H7 (cell line): Measurements from ENCODE around the gene PLK4. TPM values are rescaled to one million over a fixed set of nuclear protein-coding genes. Genes with fewer than 3 reads are reported as not detected.
"Not testable (repeated sequence)": the region's sequence is repeated elsewhere in the genome, so short reads cannot be mapped to it uniquely, and the experiment has no call there.

Experiments
- DNase-seq: peaks from one replicate; pipeline ENCODE4 v3.0.0; 2012
- H3K27me3 ChIP-seq: 2 replicates; pipeline ENCODE4 v1.6.0; 2011; ENCODE audit warnings: mild to moderate bottlenecking, low read length; ENCODE audit not compliant: control insufficient read depth, insufficient read depth
- H3K36me3 ChIP-seq: replicated peaks from 2 replicates; pipeline ENCODE4 v1.5.1; 2011; ENCODE audit warnings: low read length; ENCODE audit not compliant: control insufficient read depth, insufficient read depth
- H3K4me3 ChIP-seq: 2 replicates; pipeline ENCODE4 v1.5.1; 2011; ENCODE audit warnings: low read depth, mild to moderate bottlenecking, control low read depth, low read length, moderate library complexity; ENCODE audit not compliant: insufficient read depth
- total RNA-seq: library from RNA; depleted of rRNA; stranded (reverse); fragments of >200 nt; shearing (Covaris generic); gene quantifications from 2 replicates; pipeline ENCODE4 v1.2.3, GENCODE V29; 2014

Gene PLK4
- total RNA-seq, 1 experiment from 2014 or later = 24.1 TPM

- DNase-seq = no peak
- no peak overlapping the region for H3K4me3 ChIP-seq
- no peaks in the 10 kb centered on the region for H3K27me3 ChIP-seq
- no peaks in the 10 kb centered on the region for H3K36me3 ChIP-seq
Measured at GRCh38 chr4:127870688-127871087, 10.0 kb upstream of the PLK4 start.

- DNase-seq = no peak
- Histone ChIP-seq H3K27me3 (no peaks in the 10 kb centered on the region), H3K36me3 (no peaks in the 10 kb centered on the region), H3K4me3 (no peak overlapping the region)
Measured at GRCh38 chr4:127875791-127876190, 4.9 kb upstream of the PLK4 start.

DNA sequence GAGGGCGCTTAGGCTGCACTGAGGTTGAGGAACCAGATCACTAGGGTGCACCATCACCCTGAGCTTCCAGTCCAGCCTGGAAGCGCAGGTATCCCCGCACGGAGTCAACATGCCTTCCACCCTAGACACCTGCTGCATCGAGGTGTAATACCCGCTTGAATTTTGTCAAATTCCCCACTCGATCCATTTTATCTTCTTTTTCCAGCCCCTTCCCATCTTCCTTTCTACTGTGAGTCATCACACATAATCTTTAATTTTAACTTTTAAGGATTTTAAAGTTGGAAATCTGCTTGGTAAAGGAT is 821 bp downstream of the PLK4 start:
- H3K27me3 ChIP-seq = no peaks in the 10 kb centered on the region
- no peak for DNase-seq

GRCh38 chr4:127888559-127888958 is 7.9 kb downstream of the PLK4 start:
- H3K4me3 ChIP-seq = no peak overlapping the region
- H3K27me3 ChIP-seq = no peaks in the 10 kb centered on the region
- peaks cover 37% of the 10 kb centered on the region for H3K36me3 ChIP-seq
- no peak for DNase-seq

More for the DNA sequence above, 821 bp downstream of the PLK4 start:
- Histone ChIP-seq H3K36me3 (peaks cover 15% of the 10 kb centered on the region), H3K4me3 (peak overlapping the region; percentile 90)

- Histone ChIP-seq H3K27me3 (no peaks in the 10 kb centered on the region), H3K36me3 (peaks cover 39% of the 10 kb centered on the region), H3K4me3 (no peak overlapping the region)
- DNase-seq = no peak
Measured at GRCh38 chr4:127889903-127890302, 9.2 kb downstream of the PLK4 start.

GRCh38 chr4:127896069-127896468 is 15.4 kb downstream of the PLK4 start:
- Histone ChIP-seq H3K27me3 (no peaks in the 10 kb centered on the region), H3K36me3 (peaks cover 23% of the 10 kb centered on the region), H3K4me3 (no peak overlapping the region)
- DNase-seq = no peak

DNA sequence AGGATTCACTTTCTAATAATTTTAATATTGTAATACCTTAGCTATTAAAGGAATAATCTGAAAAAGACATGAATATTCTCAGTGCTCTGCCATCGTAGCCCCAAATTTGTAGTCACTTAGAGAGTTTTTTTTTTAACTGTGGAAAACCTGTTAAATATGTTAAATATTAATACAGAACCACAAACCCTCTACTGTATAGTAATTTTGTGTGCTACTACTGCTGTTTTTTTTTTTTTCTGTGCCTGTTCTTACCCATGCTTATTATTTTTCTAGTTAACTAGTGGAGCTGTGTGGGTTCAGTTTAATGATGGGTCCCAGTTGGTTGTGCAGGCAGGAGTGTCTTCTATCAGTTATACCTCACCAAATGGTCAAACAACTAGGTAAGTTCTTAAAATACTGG is 15.8 kb downstream of the PLK4 start:
- Histone ChIP-seq H3K27me3 (no peaks in the 10 kb centered on the region), H3K36me3 (peaks cover 23% of the 10 kb centered on the region), H3K4me3 (no peak overlapping the region)
- no peak for DNase-seq

DNA sequence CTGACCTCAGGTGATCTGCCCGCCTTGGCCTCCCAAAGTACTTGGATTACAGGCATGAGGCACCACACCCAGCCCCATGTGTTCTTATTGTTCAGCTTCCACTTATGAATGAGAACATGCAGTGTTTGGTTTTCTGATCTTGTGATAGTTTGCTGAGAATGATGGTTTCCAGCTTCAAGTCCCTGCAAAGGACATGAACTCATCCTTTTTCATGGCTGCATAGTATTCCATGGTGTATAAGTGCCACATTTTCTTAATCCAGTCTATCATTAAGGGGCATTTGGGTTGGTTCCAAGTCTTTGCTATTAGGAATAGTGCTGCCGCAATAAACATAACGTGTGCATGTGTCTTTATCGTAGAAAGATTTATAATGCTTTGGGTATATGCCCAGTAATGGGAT is 19.0 kb downstream of the PLK4 start:
- DNase-seq, H3K36me3 ChIP-seq: not testable (repeated sequence)

DNA sequence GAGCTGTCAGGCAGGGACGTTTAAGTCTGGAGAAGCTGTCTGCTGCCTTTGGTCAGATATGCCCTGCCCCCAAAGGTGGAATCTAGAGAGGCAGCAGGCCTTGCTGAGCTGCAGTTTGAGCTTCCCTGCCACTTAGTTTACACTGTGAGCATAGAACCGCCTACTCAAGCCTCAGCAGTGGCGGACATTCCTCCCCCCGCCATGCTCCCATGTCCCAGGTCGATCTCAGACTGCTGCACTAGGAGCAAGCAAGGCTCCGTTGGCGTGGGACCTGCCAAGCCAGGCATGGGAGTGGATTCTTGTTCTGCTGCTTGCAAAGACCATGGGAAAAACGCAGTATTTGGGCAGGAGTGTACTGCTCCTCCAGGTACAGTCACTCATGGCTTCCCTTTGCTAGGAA is 24.3 kb downstream of the PLK4 start:
- Histone ChIP-seq H3K27me3 (no peaks in the 10 kb centered on the region), H3K36me3 (no peaks in the 10 kb centered on the region), H3K4me3 (no peak overlapping the region)
- no peak for DNase-seq

More for the DNA sequence above, 19.0 kb downstream of the PLK4 start:
- not testable (repeated sequence) for H3K4me3 ChIP-seq, H3K27me3 ChIP-seq

GRCh38 chr4:127916512-127916911 is 35.8 kb downstream of the PLK4 start:
- Histone ChIP-seq H3K4me3 (no peak overlapping the region), H3K36me3 (peaks cover 3% of the 10 kb centered on the region), H3K27me3 (no peaks in the 10 kb centered on the region)
- DNase-seq = no peak

DNA sequence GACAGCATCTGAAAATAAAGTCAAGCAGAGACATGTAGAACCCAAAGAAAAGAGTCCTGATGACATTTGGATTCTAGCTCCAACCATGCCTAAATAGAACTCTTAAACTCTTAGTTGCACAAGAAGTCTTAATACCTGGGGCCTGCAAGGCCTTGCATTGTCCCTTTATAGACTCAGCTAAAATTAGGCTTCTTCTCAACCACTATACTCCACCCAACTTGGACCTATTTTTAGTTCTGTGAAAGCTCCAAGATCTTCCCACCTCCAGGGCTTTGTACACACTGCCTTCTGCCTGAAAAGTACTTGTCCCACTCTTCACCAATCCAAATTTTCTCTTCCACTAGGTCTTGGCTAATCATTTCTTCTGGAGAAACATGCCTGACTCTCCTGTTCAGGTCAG is 36.5 kb downstream of the PLK4 start:
- Histone ChIP-seq H3K27me3 (no peaks in the 10 kb centered on the region), H3K4me3 (no peak overlapping the region), H3K36me3 (peaks cover 3% of the 10 kb centered on the region)
- DNase-seq = no peak

GRCh38 chr4:127920521-127920920 is 39.8 kb downstream of the PLK4 start:
- Histone ChIP-seq H3K4me3 (no peak overlapping the region), H3K36me3 (peaks cover 3% of the 10 kb centered on the region), H3K27me3 (no peaks in the 10 kb centered on the region)
- DNase-seq = no peak

DNA sequence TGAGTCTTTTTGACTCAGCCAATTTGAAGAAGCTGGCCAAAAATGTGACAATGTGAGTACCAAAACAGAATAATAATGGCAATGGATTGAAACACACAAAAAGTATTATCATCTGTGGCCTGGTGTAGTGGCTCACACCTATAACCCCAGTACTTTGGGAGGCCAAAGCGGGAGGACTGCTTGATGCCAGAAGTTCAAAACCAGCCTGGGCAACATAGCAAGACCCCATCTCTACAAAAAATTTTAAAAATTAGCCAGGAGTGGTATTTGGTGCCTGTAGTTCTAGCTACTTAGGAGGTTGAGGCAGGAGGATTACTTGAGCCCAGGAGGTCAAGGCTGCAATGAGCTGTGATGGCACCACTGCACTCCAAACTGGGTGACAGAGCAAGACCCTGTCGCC is 41.5 kb downstream of the PLK4 start:
- Histone ChIP-seq H3K36me3 (peaks cover 3% of the 10 kb centered on the region), H3K4me3 (no peak overlapping the region), H3K27me3 (no peaks in the 10 kb centered on the region)
- no peak for DNase-seq

- not testable (repeated sequence) for H3K36me3 ChIP-seq, DNase-seq
Measured at GRCh38 chr4:127925720-127926119, 45.0 kb downstream of the PLK4 start.

GRCh38 chr4:127930175-127930574 is 49.5 kb downstream of the PLK4 start:
- no peaks in the 10 kb centered on the region for H3K36me3 ChIP-seq
- H3K4me3 ChIP-seq = no peak overlapping the region
- no peak for DNase-seq
- no peaks in the 10 kb centered on the region for H3K27me3 ChIP-seq

More at GRCh38 chr4:127925720-127926119, 45.0 kb downstream of the PLK4 start:
- H3K4me3 ChIP-seq, H3K27me3 ChIP-seq: not testable (repeated sequence)

DNA sequence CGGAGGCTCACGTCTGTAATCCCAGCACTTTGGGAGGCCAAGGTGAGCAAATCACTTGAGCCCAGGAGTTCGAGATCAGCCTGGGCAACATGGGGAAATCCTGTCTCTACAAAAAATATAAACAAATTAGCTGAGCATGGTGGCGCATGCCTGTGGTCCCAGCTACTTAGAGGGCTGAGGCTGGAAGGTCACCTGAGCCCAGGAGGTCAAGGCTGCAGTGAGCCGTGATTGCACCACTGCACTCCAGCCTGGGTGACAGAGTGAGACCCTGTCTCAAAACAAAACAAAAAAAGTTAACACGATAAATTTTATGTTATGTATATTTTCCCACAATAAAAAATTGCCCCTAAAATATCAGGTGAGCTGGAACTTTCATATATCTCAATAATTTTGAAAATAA is 51.1 kb downstream of the PLK4 start:
- H3K36me3 ChIP-seq = not testable (repeated sequence)

More for the DNA sequence above, 51.1 kb downstream of the PLK4 start:
- not testable (repeated sequence) for H3K27me3 ChIP-seq, H3K4me3 ChIP-seq, DNase-seq
